Hepatocyte (in vitro differentiated cells): ENCODE measurements around the gene RFFL. TPM values are rescaled to one million over a fixed set of nuclear protein-coding genes. Genes with fewer than 3 reads are reported as not detected.
A peak's percentile ranks its signal among the peaks of the same experiment; 100 is the strongest.

Experiments
- DNase-seq: peaks from one replicate; pipeline ENCODE4 v3.0.0-alpha.2; 2016; ENCODE audit warnings: low spot score
- H2AFZ ChIP-seq: fragments of 200-600 bp; sonication (generic); 2 replicates; pipeline ENCODE4 v1.6.0; 2016; ENCODE audit warnings: antibody characterized with exemption, mild to moderate bottlenecking
- H3K27ac ChIP-seq: fragments of 200-600 bp; sonication (generic); 2 replicates; pipeline ENCODE4 v1.5.1; 2016; ENCODE audit warnings: mild to moderate bottlenecking
- H3K27me3 ChIP-seq: fragments of 200-600 bp; sonication (generic); 2 replicates; pipeline ENCODE4 v1.6.1; 2016
- H3K36me3 ChIP-seq: fragments of 200-600 bp; sonication (generic); replicated peaks from 2 replicates; pipeline ENCODE4 v1.5.1; 2016; ENCODE audit warnings: low read depth; ENCODE audit not compliant: insufficient read depth
- H3K4me1 ChIP-seq: fragments of 200-600 bp; sonication (generic); 2 replicates; pipeline ENCODE4 v1.5.1; 2016; ENCODE audit warnings: mild to moderate bottlenecking, moderate library complexity; ENCODE audit not compliant: insufficient read depth
- H3K4me2 ChIP-seq: fragments of 200-600 bp; sonication (generic); 2 replicates; pipeline ENCODE4 v1.6.0; 2016
- H3K4me3 ChIP-seq: fragments of 200-600 bp; sonication (generic); 2 replicates; pipeline ENCODE4 v1.5.1; 2016; ENCODE audit warnings: mild to moderate bottlenecking
- H3K79me2 ChIP-seq: fragments of 200-600 bp; sonication (generic); 2 replicates; pipeline ENCODE4 v1.6.0; 2017; ENCODE audit warnings: mild to moderate bottlenecking
- H3K9me2 ChIP-seq: fragments of 200-600 bp; sonication (generic); replicated peaks from 2 replicates; pipeline ENCODE4 v1.6.0; 2017; ENCODE audit warnings: mild to moderate bottlenecking; ENCODE audit not compliant: insufficient read depth
- H3K9me3 ChIP-seq: fragments of 200-600 bp; sonication (generic); 2 replicates; pipeline ENCODE4 v1.5.1; 2016; ENCODE audit warnings: low read depth, mild to moderate bottlenecking
- H4K20me1 ChIP-seq: fragments of 200-600 bp; sonication (generic); 2 replicates; pipeline ENCODE4 v1.6.0; 2016; ENCODE audit warnings: mild to moderate bottlenecking; ENCODE audit not compliant: insufficient read depth, poor library complexity, severe bottlenecking
- CTCF ChIP-seq: fragments of 200-600 bp; sonication (generic); IDR thresholded peaks from 2 replicates; pipeline ENCODE4 v1.5.1; 2016; ENCODE audit warnings: antibody characterized with exemption, mild to moderate bottlenecking; ENCODE audit not compliant: poor library complexity
- EZH2 ChIP-seq: fragments of 200-600 bp; sonication (generic); IDR thresholded peaks from 2 replicates; pipeline ENCODE4 v1.6.1; 2016; ENCODE audit warnings: antibody characterized with exemption, mild to moderate bottlenecking, borderline replicate concordance
- EZH2phosphoT487 ChIP-seq: fragments of 200-600 bp; sonication (generic); IDR thresholded peaks from one replicate; pipeline ENCODE4 v1.6.1; 2018; ENCODE audit warnings: antibody characterized with exemption, mild to moderate bottlenecking, low read depth, moderate library complexity; ENCODE audit not compliant: unreplicated experiment, severe bottlenecking
- WGBS: methylation state at CpG from one replicate; pipeline ENCODE4 v1.1.6; 2016; ENCODE audit warnings: low lambda C conversion rate; ENCODE audit errors: missing lambda C conversion rate; 5-methylcytosine and 5-hydroxymethylcytosine counted together
- polyA plus RNA-seq: library from polyadenylated mRNA; unstranded; fragments of >200 nt; fragmentation: Nextera tagmentation; extraction: Ambion mirVana; gene quantifications from 2 replicates; pipeline ENCODE4 v1.2.1, GENCODE V29; 2016
- total RNA-seq: library from RNA; depleted of rRNA; stranded (reverse); fragments of >200 nt; gene quantifications from 2 replicates; pipeline ENCODE4 v1.2.3, GENCODE V29; 2014

The RFFL gene
- total and polyA plus RNA-seq, 2 experiments from 2014 or later, result 12.9 to 22.7 TPM

- Histone ChIP-seq H3K9me2 (no peaks in the 10 kb centered on the region), H3K36me3 (no peaks in the 10 kb centered on the region), H3K79me2 (peaks cover 87% of the 10 kb centered on the region), H3K27ac (peak overlapping the region; percentile 0), H3K4me2 (peak overlapping the region; percentile 25), H3K27me3 (no peaks in the 10 kb centered on the region), H2AFZ (no peak overlapping the region), H3K4me3 (no peak overlapping the region), H3K9me3 (no peaks in the 10 kb centered on the region), H4K20me1 (peaks cover 15% of the 10 kb centered on the region), H3K4me1 (peaks cover 22% of the 10 kb centered on the region)
- DNase-seq, result no peak
- WGBS, result 69% methylated on average over 5 of the region's 5 CpGs
- TF ChIP-seq EZH2phosphoT487 (no peak), CTCF (no peak), EZH2 (no peak)
Observed at GRCh38 chr17:35073991-35074627, 10.6 kb upstream of the RFFL start.

GRCh38 chr17:35073183-35073790 is 9.8 kb upstream of the RFFL start:
- no peak for DNase-seq
- Histone ChIP-seq H3K9me3 (no peaks in the 10 kb centered on the region), H3K9me2 (no peaks in the 10 kb centered on the region), H3K79me2 (peaks cover 79% of the 10 kb centered on the region), H3K4me2 (no peak overlapping the region), H2AFZ (no peak overlapping the region), H3K27me3 (no peaks in the 10 kb centered on the region), H3K4me3 (no peak overlapping the region), H3K4me1 (peaks cover 22% of the 10 kb centered on the region), H4K20me1 (peaks cover 15% of the 10 kb centered on the region), H3K36me3 (no peaks in the 10 kb centered on the region), H3K27ac (no peak overlapping the region)
- TF ChIP-seq EZH2 (no peak), CTCF (no peak)
- 87% methylated on average over 3 of the region's 3 CpGs for WGBS

DNA sequence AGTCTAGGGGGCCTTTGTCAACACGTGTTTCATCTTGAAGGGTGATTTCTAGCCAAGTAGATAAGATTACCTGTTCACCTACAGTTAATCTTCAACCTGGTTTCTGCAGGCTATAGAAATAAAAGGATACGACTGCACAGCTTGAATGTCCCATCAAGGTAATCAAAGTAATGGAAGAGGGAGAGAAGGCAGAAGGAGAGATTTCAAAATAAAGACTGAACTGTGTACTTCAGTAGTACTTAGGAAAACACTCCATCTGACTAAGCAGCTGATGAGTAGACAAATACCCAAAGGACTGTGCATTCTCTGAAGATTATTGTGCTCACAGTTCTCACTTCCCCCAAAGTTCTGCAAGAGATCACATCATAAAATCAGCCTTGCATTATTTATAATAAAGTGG is 5.8 kb upstream of the RFFL start:
- H3K27ac ChIP-seq, result peak overlapping the region; percentile 51
- peaks cover 11% of the 10 kb centered on the region for H3K4me1 ChIP-seq
- TF ChIP-seq EZH2, result no peak
- no peak for TF ChIP-seq CTCF
- no peak for TF ChIP-seq EZH2phosphoT487
- no peak overlapping the region for H2AFZ ChIP-seq
- no peak overlapping the region for H3K4me3 ChIP-seq
- no peaks in the 10 kb centered on the region for H4K20me1 ChIP-seq
- H3K4me2 ChIP-seq, result peak overlapping the region; percentile 14
- H3K36me3 ChIP-seq, result no peaks in the 10 kb centered on the region
- H3K9me2 ChIP-seq, result no peaks in the 10 kb centered on the region
- no peak for DNase-seq
- H3K9me3 ChIP-seq, result no peaks in the 10 kb centered on the region
- 54% methylated on average over 2 of the region's 2 CpGs for WGBS
- peaks cover 70% of the 10 kb centered on the region for H3K79me2 ChIP-seq
- H3K27me3 ChIP-seq, result no peaks in the 10 kb centered on the region
